GM19455 (cell line): ENCODE data around the gene SLC44A3.
"Not testable (repeated sequence)": the region's sequence is repeated elsewhere in the genome, so short reads cannot be mapped to it uniquely, and the experiment has no call there.

Experiments used
- ATAC-seq: cut with Tn5 transposase; IDR thresholded peaks from one replicate; pipeline ENCODE4 v1.9.1; 2021; ENCODE audit not compliant: unreplicated experiment

SLC44A3 gene

GRCh38 chr1:94929351-94930217 lies 109.4 kb downstream of the SLC44A3 start:
- no peak for ATAC-seq

- ATAC-seq: no peak
These were observed 111.2 kb downstream of the SLC44A3 start for GRCh38 chr1:94931254-94931841.

- no peak for ATAC-seq
These were observed 114.4 kb downstream of the SLC44A3 start for GRCh38 chr1:94934551-94934950.

- no peak for ATAC-seq
These were observed 114.9 kb downstream of the SLC44A3 start for GRCh38 chr1:94935034-94935433.

GRCh38 chr1:94935476-94935875 lies 115.3 kb downstream of the SLC44A3 start:
- no peak for ATAC-seq

- no peak for ATAC-seq
These were observed 116.9 kb downstream of the SLC44A3 start for GRCh38 chr1:94936861-94937620.

GRCh38 chr1:94937820-94938219 lies 117.7 kb downstream of the SLC44A3 start:
- ATAC-seq: no peak

- ATAC-seq: no peak
These were observed 120.6 kb downstream of the SLC44A3 start for GRCh38 chr1:94940738-94941137.

GRCh38 chr1:94941480-94941879 lies 121.3 kb downstream of the SLC44A3 start:
- ATAC-seq: not testable (repeated sequence)

- ATAC-seq: no peak
These were observed 122.3 kb downstream of the SLC44A3 start for GRCh38 chr1:94942171-94943128.
